NT2/D1 (cell line): ENCODE data around the gene POU2F2.

Source experiments
- DNase-seq: peaks from one replicate; pipeline ENCODE4 v3.0.0-alpha.2; 2011; ENCODE audit warnings: low read depth, low spot score
- H3K27me3 ChIP-seq: 2 replicates; pipeline ENCODE4 v1.6.0; 2011; ENCODE audit warnings: mild to moderate bottlenecking; ENCODE audit not compliant: insufficient read length, insufficient read depth
- H3K36me3 ChIP-seq: 2 replicates; pipeline ENCODE4 v1.6.1; 2011; ENCODE audit warnings: mild to moderate bottlenecking, low read length, mixed read lengths; ENCODE audit not compliant: insufficient read depth, insufficient read length
- H3K4me1 ChIP-seq: 2 replicates; pipeline ENCODE4 v1.5.1; 2011; ENCODE audit not compliant: insufficient read depth, insufficient read length
- H3K4me3 ChIP-seq: 2 replicates; pipeline ENCODE4 v1.5.1; 2011; ENCODE audit warnings: low read depth; ENCODE audit not compliant: insufficient read length
- H3K9ac ChIP-seq: 2 replicates; pipeline ENCODE4 v1.6.0; 2011; ENCODE audit warnings: low read depth; ENCODE audit not compliant: insufficient read length
- H3K9me3 ChIP-seq: 2 replicates; pipeline ENCODE4 v1.5.1; 2011; ENCODE audit warnings: mild to moderate bottlenecking, low read length; ENCODE audit not compliant: insufficient read depth
- SUZ12 ChIP-seq: IDR thresholded peaks from 2 replicates; pipeline ENCODE4 v1.6.1; 2011; ENCODE audit not compliant: insufficient read length, insufficient read depth; ENCODE audit errors: extremely low read depth
- YY1 ChIP-seq: IDR thresholded peaks from 2 replicates; pipeline ENCODE4 v1.6.1; 2011; ENCODE audit not compliant: insufficient read length, insufficient read depth
- ZNF274 ChIP-seq: IDR thresholded peaks from 2 replicates; pipeline ENCODE4 v1.6.1; 2011; ENCODE audit warnings: mild to moderate bottlenecking, low read depth, low read length

POU2F2 gene

GRCh38 chr19:42122691-42123607, 9.3 kb downstream of the POU2F2 start:
- Histone ChIP-seq H3K9me3 (no peaks in the 10 kb centered on the region), H3K9ac (no peak overlapping the region), H3K27me3 (no peaks in the 10 kb centered on the region), H3K4me1 (peaks cover 11% of the 10 kb centered on the region), H3K36me3 (no peaks in the 10 kb centered on the region), H3K4me3 (no peak overlapping the region)
- TF ChIP-seq SUZ12 (no peak), ZNF274 (no peak), YY1 (no peak)
- no peak for DNase-seq

- Histone ChIP-seq H3K4me3 (no peak overlapping the region), H3K9ac (no peak overlapping the region), H3K4me1 (peaks cover 11% of the 10 kb centered on the region), H3K9me3 (no peaks in the 10 kb centered on the region), H3K36me3 (no peaks in the 10 kb centered on the region), H3K27me3 (no peaks in the 10 kb centered on the region)
- no peak for TF ChIP-seq ZNF274
- TF ChIP-seq YY1 = no peak
- DNase-seq = no peak
Observed at GRCh38 chr19:42121656-42122069, 10.6 kb downstream of the POU2F2 start.

GRCh38 chr19:42121036-42121621, 11.1 kb downstream of the POU2F2 start:
- no peaks in the 10 kb centered on the region for H3K9me3 ChIP-seq
- peaks cover 11% of the 10 kb centered on the region for H3K4me1 ChIP-seq
- DNase-seq = no peak
- H3K9ac ChIP-seq = no peak overlapping the region
- H3K27me3 ChIP-seq = no peaks in the 10 kb centered on the region
- H3K4me3 ChIP-seq = no peak overlapping the region
- TF ChIP-seq SUZ12 (no peak), ZNF274 (no peak), YY1 (no peak)
- peaks cover 4% of the 10 kb centered on the region for H3K36me3 ChIP-seq

GRCh38 chr19:42120276-42120980, 11.8 kb downstream of the POU2F2 start:
- no peak for DNase-seq
- Histone ChIP-seq H3K9me3 (no peaks in the 10 kb centered on the region), H3K36me3 (peaks cover 4% of the 10 kb centered on the region), H3K4me3 (no peak overlapping the region), H3K27me3 (no peaks in the 10 kb centered on the region), H3K4me1 (peaks cover 7% of the 10 kb centered on the region), H3K9ac (no peak overlapping the region)
- no peak for TF ChIP-seq SUZ12
- TF ChIP-seq YY1 = no peak
- TF ChIP-seq ZNF274 = no peak

- H3K36me3 ChIP-seq = peaks cover 4% of the 10 kb centered on the region
- no peak for TF ChIP-seq SUZ12
- no peak for TF ChIP-seq YY1
- TF ChIP-seq ZNF274 = no peak
- peaks cover 7% of the 10 kb centered on the region for H3K4me1 ChIP-seq
- H3K27me3 ChIP-seq = no peaks in the 10 kb centered on the region
- H3K4me3 ChIP-seq = no peak overlapping the region
- no peaks in the 10 kb centered on the region for H3K9me3 ChIP-seq
- H3K9ac ChIP-seq = no peak overlapping the region
- no peak for DNase-seq
Observed at GRCh38 chr19:42117076-42117475, 15.2 kb downstream of the POU2F2 start.

- H3K4me1 ChIP-seq = peaks cover 5% of the 10 kb centered on the region
- no peak for DNase-seq
- no peak overlapping the region for H3K9ac ChIP-seq
Observed at GRCh38 chr19:42116308-42117075, 15.8 kb downstream of the POU2F2 start.

More at GRCh38 chr19:42116308-42117075, 15.8 kb downstream of the POU2F2 start:
- H3K4me3 ChIP-seq = no peak overlapping the region
- H3K36me3 ChIP-seq = peaks cover 4% of the 10 kb centered on the region
- H3K27me3 ChIP-seq = no peaks in the 10 kb centered on the region
- H3K9me3 ChIP-seq = no peaks in the 10 kb centered on the region
- TF ChIP-seq ZNF274 (no peak), YY1 (no peak), SUZ12 (no peak)
